ENCODE measurements around the gene HDAC8.

The HDAC8 gene

DNA sequence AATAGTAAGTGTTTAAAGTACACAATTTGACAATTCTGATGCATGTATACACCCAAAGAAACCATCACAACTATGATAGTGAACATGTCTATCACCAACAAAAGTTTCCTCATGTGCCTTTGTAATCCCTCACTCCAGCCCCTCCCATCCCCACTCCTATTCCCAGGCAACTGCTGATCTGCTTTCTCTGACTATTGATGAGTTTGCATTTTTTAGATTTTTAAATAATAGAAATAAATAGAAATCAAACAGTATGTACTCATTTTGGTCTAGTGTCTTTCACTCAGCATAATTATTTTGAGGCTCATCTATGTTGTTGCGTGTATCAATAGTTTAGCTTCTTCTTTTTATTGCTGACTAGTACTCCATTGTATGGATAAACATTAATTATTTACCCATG lies 290.3 kb downstream of the HDAC8 start:
- DNase-seq (ENCODE audit: low spot score): no peak

DNA sequence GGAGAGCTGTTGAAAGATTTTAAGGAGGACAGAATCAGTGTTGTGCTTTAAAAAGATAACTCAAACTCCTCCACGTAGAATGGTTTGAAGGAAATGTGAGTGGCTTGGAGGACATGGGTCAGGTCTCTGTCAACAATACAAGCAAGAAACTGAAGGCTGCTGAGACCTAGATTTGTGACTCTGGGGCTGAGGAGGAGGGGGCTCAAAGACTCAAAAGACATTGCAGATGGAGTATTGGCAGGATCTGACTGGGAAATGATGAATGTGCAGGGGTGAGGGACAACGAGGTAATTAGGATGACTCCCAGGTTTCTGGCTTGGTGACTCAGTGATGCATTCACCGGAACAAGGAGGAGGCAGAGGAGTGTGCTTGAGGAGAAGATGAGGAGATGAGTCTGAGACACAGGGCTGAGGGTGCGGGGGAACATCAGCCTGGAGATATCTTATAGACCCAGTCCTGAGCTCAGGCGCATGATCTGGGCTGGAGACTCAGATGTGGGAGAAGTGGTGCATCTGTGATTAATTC lies 292.3 kb downstream of the HDAC8 start:
- no peak for DNase-seq (ENCODE audit: low spot score)

Measured in kidney capillary endothelial cell (primary cell).